Lung (tissue), 12 donors: ENCODE results near the gene CTNNBIP1. TPM values are rescaled to one million over a fixed set of nuclear protein-coding genes. Genes with fewer than 3 reads are reported as not detected.
A peak's percentile ranks its signal among the peaks of the same experiment; 100 is the strongest.

ENCODE experiments used
- ATAC-seq: fragments of 200-7000 bp; cut with Tn5 transposase; one replicate; pipeline ENCODE4 v1.9.1; 2020; ENCODE audit warnings: moderate number of reproducible peaks; ENCODE audit not compliant: insufficient read depth, low FRiP score
- DNase-seq, 3 donors: peaks; one replicate each; pipeline ENCODE4 v3.0.0-alpha.2; 2013 to 2017
- H3K27ac ChIP-seq, 2 donors: one replicate each; pipeline ENCODE4 v1.5.1; 2013; ENCODE audit warnings: mild to moderate bottlenecking in 2 of 2, moderate library complexity in 2 of 2, control low read depth in 1 of 2, inconsistent platforms in 1 of 2, low read depth in 1 of 2, low read length in 1 of 2
- H3K27me3 ChIP-seq, 3 donors: one replicate each; pipeline ENCODE4 v1.5.1; 2013; ENCODE audit warnings: low read length in 2 of 3; ENCODE audit not compliant: control insufficient read depth in 3 of 3, insufficient read depth in 3 of 3
- H3K36me3 ChIP-seq, 4 donors: one replicate each; pipeline ENCODE4 v1.5.1; 2013; ENCODE audit warnings: low read length in 4 of 4, mild to moderate bottlenecking in 1 of 4, moderate library complexity in 1 of 4; ENCODE audit not compliant: control insufficient read depth in 4 of 4, insufficient read depth in 4 of 4
- H3K4me1 ChIP-seq, 5 donors: one replicate each; pipeline ENCODE4 v1.5.1; 2013; ENCODE audit warnings: low read length in 5 of 5, mild to moderate bottlenecking in 2 of 5, moderate library complexity in 1 of 5; ENCODE audit not compliant: control insufficient read depth in 5 of 5, insufficient read depth in 5 of 5
- H3K4me3 ChIP-seq: one replicate; pipeline ENCODE4 v1.5.1; 2013; ENCODE audit warnings: mild to moderate bottlenecking, control low read depth, moderate library complexity
- H3K9ac ChIP-seq, 2 donors: one replicate each; pipeline ENCODE4 v1.5.1; 2013; ENCODE audit warnings: low read length in 2 of 2, control low read depth in 1 of 2; ENCODE audit not compliant: insufficient read depth in 1 of 2
- H3K9me3 ChIP-seq, 4 donors: one replicate each; pipeline ENCODE4 v1.5.1; 2013; ENCODE audit warnings: low read length in 3 of 4, mild to moderate bottlenecking in 1 of 4, moderate library complexity in 1 of 4; ENCODE audit not compliant: control insufficient read depth in 4 of 4, insufficient read depth in 3 of 4
- WGBS, 2 donors: extraction: QIAGEN DNeasy Blood & Tissue Kit; methylation state at CpG; one replicate each; pipeline ENCODE4 v1.1.7; 2013; 5-methylcytosine and 5-hydroxymethylcytosine counted together
- polyA plus RNA-seq, 2 donors: library from polyadenylated mRNA; stranded (reverse); fragments of 200-250 nt; gene quantifications; one replicate each; pipeline ENCODE4 v1.2.1, GENCODE V29; 2013
- total RNA-seq, 2 donors: library from RNA; depleted of rRNA in 1 of 2; stranded (reverse); fragments of >200 nt in 1 of 2; gene quantifications; one replicate each; pipeline ENCODE4 v1.2.1, GENCODE V29; 2014 to 2021
- TF ChIP-seq, protein P1 (sequence below): IDR thresholded peaks from 2 replicates; pipeline ENCODE4 v1.5.1; 2012; ENCODE audit warnings: mild to moderate bottlenecking; ENCODE audit errors: control extremely low read depth, extremely low read depth
- donor health status: control.
- donor health status: control.
- donor health status: Bipolar disorder and iron deficiency.
- donor health status: healthy.
- donor health status: DM: yes; HTN: yes; CAD: no.

CTNNBIP1 gene
- total and polyA plus RNA-seq, 4 donors = 31.2 to 57.1 (median 32.2) TPM

DNA sequence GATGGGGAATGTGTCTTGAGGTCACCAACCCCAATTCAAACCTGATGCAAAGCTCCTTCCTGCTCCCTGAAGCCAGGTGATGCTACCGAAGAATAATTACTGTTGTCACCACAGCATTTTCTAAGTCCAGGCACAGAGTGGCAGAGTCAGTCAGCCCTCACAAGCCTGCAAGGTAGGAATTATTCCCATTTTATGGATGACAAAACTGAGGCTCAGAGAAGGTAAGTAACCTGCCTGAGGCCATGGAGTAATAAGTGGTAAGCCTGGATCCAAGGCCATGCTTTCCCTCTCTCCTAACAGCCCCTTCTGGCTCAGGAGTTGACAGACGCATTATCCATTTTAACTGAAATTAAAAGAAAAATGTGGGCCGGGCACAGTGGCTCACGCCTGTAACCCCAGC lies 23.0 kb downstream of the CTNNBIP1 start:
- ATAC-seq (no peak), DNase-seq (no peak)
- Histone ChIP-seq H3K9ac (no peak overlapping the region), H3K27ac (no peak overlapping the region), H3K4me3 (no peak overlapping the region), H3K4me1 (peaks cover 0 to 27% (median 10%) of the 10 kb centered on the region in 5 donors), H3K36me3 (peaks cover 0 to 16% (median 5%) of the 10 kb centered on the region in 4 donors), H3K27me3 (no peaks in the 10 kb centered on the region), H3K9me3 (no peaks in the 10 kb centered on the region)
- 96 to 98% methylated on average over 4 of the region's 4 CpGs for WGBS, 2 donors
- TF ChIP-seq, protein P1, sequence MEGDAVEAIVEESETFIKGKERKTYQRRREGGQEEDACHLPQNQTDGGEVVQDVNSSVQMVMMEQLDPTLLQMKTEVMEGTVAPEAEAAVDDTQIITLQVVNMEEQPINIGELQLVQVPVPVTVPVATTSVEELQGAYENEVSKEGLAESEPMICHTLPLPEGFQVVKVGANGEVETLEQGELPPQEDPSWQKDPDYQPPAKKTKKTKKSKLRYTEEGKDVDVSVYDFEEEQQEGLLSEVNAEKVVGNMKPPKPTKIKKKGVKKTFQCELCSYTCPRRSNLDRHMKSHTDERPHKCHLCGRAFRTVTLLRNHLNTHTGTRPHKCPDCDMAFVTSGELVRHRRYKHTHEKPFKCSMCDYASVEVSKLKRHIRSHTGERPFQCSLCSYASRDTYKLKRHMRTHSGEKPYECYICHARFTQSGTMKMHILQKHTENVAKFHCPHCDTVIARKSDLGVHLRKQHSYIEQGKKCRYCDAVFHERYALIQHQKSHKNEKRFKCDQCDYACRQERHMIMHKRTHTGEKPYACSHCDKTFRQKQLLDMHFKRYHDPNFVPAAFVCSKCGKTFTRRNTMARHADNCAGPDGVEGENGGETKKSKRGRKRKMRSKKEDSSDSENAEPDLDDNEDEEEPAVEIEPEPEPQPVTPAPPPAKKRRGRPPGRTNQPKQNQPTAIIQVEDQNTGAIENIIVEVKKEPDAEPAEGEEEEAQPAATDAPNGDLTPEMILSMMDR = no peak

DNA sequence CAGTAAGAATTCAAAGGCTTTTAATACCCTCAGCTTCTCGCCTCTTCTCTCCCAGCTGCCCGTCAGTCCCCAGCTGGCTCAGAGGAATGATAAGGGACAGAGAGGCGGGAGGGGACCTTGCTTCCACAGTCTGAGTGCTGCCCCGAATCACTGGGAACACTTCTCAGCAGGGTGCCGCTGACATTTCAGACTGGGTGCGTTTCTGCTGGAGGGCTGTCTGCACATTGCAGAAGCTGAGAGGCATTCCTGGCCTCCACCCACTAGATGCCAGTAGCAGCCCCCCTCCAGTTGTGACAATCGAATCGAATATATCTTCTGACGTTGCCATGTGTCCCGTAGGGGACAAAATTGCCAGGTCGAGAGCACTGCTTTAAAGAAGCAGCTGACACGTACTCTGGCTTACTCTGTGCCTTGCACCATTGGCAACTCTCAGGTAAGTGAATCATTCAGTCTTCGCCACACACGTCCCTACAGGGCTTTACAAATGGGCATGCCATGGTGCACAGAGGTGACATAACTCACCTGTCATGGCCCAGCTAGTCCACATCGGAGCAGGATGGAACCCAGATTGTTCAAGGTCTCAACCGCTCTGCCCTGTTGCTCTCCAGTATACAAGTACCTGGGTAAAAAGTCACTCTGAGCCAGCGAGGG lies 23.9 kb downstream of the CTNNBIP1 start:
- no peak overlapping the region for H3K4me3 ChIP-seq
- H3K27ac ChIP-seq = peak overlapping the region in 1 of 2 donors; percentile 58
- 80 to 89% methylated on average over 17 of the region's 17 CpGs for WGBS, 2 donors
- H3K9ac ChIP-seq = no peak overlapping the region
- ATAC-seq (no peak), DNase-seq (no peak)
- H3K9me3 ChIP-seq = no peaks in the 10 kb centered on the region
- peaks cover 0 to 23% (median 8%) of the 10 kb centered on the region in 5 donors for H3K4me1 ChIP-seq
- TF ChIP-seq, protein P1 = no peak
- peaks cover 0 to 16% (median 5%) of the 10 kb centered on the region in 4 donors for H3K36me3 ChIP-seq
- no peaks in the 10 kb centered on the region for H3K27me3 ChIP-seq

GRCh38 chr1:9884805-9885204 lies 25.3 kb downstream of the CTNNBIP1 start:
- ATAC-seq (no peak), DNase-seq (no peak)
- Histone ChIP-seq H3K36me3 (peaks cover 0 to 16% (median 5%) of the 10 kb centered on the region in 4 donors), H3K9me3 (no peaks in the 10 kb centered on the region), H3K9ac (no peak overlapping the region), H3K27me3 (no peaks in the 10 kb centered on the region), H3K4me1 (peaks cover 0 to 12% (median 0%) of the 10 kb centered on the region in 5 donors), H3K4me3 (no peak overlapping the region), H3K27ac (peak overlapping the region in 1 of 2 donors; percentile 30)
- TF ChIP-seq, protein P1 = no peak
- 90 to 91% methylated on average over 8 of the region's 8 CpGs for WGBS, 2 donors
